ENCODE data around the gene ACO2. TPM values are rescaled to one million over a fixed set of nuclear protein-coding genes. Genes with fewer than 3 reads are reported as not detected.
A peak's percentile ranks its signal among the peaks of the same experiment; 100 is the strongest.
"Not testable (repeated sequence)": the region's sequence is repeated elsewhere in the genome, so short reads cannot be mapped to it uniquely, and the experiment has no call there.

Gene ACO2
- 100 to 1,000 TPM; 131 to 150 (median 142) TPM for polyA plus RNA-seq (ENCODE audit: insufficient read length in 4 of 4)

DNA sequence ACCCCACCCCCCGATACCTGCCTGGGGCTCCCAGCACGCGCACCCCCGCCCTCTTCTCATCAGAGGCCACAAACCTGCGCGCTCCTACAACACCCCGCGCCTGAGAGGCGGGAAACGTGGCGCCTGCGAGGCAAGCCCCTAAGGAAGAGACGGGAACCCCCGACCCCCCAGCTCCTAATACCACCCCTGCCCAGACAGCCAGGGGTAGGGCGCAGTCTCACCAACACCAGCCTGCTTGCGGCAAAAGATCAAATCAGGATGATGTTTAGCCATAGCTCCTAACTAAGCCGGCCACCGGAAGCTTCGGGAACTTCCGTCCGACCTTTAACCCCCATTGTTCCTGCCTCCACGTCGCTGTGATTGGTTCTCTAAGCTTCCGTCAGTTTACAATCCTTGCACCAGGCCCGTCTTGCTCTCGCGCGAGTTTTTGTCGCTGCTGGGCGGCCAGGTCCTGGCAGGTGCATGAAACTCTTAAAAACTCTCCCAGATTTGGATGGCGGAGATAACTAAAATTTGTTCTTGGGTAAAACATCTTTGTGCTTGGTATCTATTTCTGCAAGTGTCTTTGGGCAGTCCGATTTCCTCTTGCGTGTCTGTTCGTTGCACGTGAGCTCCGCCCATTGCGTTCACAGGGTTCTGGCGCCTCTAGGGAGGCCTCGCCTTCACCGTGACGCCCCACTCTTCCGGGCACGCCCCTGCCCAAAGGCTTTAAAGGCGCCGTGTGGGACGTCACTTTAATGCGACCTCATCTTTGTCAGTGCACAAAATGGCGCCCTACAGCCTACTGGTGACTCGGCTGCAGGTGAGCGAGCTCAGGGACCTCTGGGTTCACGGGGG is at the start of gene ACO2, which contains the start of gene PHF5A:
Gene ACO2 (plus strand): TSS at position 737 of the 837 bp plus-strand sequence. CDS start 30 bp downstream, at position 767.
Gene PHF5A (minus strand): TSS at position 312 of the 837 bp plus-strand sequence. CDS start 39 bp downstream, at position 273.
- DNase-seq (ENCODE audit: low read depth in 4 of 4, low spot score in 3 of 4), result peak; percentile 97 to 99 (median 98)

DNA sequence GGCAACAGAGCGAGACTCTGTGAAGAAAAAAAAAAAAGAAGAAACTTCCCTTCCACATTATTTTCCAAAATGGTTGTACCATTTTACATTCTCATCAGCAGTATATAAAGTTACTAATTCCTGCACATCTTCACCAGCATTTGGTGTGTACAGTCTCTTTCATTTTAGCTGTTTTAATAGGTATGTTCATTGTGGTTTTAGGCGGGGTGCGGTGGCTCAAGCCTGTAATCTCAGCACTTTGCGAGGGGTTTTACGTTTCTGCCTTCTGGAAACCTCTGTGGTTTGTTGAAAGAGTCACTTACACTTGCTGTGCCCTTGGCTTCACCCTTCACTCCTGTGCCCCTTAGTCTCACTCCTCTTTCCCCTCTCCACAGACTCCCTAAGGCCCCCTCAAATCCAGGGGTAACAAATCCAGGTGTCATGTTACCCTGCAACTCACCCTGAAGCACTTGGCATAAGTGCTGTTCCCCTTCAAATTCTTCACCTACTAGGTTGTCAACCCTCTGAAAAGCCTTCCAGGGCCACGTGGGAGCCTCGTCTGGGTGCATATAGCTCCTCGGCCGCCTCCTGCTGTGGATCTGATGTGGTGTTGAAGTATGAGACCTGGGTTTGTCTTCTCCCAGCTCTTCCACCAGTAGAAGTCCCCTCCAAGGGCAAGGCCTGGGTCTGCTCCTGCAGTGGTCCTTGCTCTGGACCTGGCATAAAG is 43.1 kb upstream of the ACO2 start:
- DNase-seq (ENCODE audit: low read depth in 4 of 4, low spot score in 3 of 4), result no peak

GRCh38 chr22:41429232-41429950 is 39.5 kb upstream of the ACO2 start:
- no peak for DNase-seq (ENCODE audit: low read depth in 4 of 4, low spot score in 3 of 4)

DNA sequence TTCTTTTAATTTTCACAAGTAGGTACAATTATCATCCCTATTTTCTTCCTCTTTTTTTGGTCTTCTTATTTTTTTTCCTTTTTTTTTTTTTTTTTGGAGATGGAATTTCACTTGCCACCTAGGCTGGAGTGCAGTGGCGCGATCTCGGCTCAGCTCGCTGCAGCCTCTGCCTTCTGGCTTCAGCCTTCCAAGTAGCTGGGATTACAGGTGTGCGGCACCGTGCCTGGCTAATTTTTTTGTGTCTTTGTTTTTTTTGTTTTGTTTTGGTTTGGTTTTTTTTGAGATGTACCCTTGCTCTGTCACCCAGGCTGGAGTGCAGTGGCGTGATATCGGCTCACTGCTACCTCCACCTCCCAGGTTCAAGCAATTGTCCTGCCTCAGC is 39.0 kb upstream of the ACO2 start:
- DNase-seq (ENCODE audit: low read depth in 4 of 4, low spot score in 3 of 4), result no peak

GRCh38 chr22:41431656-41432055 is 37.3 kb upstream of the ACO2 start:
- DNase-seq (ENCODE audit: low read depth in 4 of 4, low spot score in 3 of 4), result no peak

DNA sequence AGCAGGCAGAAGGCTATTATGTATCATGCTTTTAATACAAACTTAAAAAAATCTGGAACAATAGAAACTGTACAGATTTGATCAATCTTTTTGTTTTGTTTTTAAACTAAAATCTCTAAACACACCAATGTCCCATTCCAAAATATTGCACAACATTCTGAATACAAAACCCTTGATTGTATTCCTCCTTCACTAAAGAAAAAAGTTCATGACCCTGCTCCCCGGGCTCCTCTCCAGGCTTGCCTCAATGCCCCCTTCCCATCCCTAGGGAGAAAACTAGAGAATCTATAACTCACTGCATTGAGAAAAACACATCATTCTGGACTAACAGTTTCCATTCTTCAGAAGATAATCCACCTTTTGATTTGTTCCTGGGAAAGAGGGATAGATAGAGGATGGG is 35.4 kb upstream of the ACO2 start:
- not testable (repeated sequence) for DNase-seq (ENCODE audit: low read depth in 4 of 4, low spot score in 3 of 4)

DNA sequence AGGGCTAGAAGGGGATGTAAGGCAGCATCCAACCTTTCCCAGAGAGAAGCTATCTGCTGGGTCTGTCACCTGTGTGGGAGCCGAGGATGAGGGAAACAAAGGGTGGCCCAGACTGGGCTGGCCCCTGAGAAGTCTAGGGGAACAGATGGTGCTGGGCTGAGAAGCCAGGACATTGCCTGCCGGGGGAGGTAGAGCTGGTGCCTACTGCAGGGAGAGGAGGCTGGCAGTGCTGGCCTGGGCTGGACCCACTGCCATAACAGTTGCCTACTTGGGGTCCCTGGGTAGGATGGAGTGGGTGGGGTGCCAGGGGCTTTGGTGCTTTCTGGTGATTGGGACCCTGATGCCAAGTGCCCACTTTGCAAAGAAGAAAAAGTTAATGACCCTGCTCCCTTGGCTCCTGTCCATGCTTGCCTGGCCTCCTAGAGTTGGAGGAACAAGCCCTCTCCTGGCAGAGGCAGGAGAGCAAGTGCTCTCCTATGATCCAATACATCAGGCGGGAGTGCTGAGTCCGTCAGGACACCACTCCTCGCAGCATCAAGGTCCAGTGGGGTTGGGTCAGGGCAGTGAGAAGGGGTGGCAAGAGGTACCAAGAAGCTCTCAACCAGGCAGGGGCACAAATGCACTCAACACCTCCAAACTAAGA is 34.4 kb upstream of the ACO2 start:
- not testable (repeated sequence) for DNase-seq (ENCODE audit: low read depth in 4 of 4, low spot score in 3 of 4)

- DNase-seq (ENCODE audit: low read depth in 4 of 4, low spot score in 3 of 4), result no peak
These were observed 33.4 kb upstream of the ACO2 start for GRCh38 chr22:41435560-41435959.

DNA sequence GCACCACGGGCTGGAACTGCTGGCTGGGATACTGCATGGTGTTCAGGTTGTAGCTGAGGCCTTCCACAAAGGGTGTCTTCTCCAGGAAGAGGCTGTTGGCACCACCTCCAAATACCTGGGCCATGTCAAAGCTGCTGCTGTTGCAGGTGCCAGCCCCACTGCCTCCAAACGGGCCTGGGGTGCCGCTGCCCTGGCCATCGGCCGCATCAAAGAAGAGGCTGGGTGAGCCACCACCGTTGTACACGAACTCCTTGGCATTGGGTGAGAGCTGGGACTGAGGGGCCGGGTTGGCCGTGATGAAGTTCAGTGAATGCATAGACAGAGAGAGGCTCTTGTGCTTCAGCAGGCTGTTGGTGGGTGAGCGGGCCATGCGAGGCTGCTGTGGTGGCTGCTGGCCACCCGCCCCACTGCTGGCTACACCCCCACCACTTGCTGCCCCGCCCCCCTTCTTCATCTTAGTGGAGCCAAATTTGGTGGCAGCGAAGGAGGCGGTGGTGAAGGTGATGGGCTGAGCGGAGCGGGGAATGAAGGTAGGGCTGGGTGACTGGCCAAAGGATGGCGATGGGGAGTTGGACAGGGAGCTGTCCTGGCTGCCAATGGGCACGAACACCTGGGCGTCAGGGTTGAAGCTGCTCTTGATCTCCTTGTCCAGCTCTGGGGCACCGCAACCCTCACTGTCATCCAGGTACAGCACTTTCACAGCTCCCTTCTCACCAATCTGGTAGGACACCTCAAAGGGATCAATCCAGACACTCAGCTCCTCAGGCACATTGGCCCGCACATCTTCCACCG is 32.4 kb upstream of the ACO2 start:
- DNase-seq (ENCODE audit: low read depth in 4 of 4, low spot score in 3 of 4), result no peak

DNA sequence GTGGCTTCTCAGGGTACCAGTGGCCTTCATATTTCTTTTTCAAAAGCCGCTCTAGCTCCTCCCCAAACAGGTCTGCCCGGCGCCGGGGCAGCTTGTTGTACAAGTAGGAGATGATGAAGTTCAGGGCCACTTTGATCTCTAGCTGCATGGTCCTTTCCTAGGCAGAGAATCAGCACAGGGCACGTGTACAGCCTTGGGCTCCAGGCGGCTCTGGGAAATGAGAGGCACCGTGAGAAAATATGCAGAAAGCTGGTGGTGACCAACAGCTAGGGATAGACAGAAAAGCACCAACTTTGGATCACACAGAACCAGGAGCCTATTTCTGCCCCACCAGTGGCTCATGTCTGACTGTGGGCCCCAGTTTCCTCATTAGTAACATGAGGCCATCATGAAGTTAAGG is 31.7 kb upstream of the ACO2 start:
- no peak for DNase-seq (ENCODE audit: low read depth in 4 of 4, low spot score in 3 of 4)

DNA sequence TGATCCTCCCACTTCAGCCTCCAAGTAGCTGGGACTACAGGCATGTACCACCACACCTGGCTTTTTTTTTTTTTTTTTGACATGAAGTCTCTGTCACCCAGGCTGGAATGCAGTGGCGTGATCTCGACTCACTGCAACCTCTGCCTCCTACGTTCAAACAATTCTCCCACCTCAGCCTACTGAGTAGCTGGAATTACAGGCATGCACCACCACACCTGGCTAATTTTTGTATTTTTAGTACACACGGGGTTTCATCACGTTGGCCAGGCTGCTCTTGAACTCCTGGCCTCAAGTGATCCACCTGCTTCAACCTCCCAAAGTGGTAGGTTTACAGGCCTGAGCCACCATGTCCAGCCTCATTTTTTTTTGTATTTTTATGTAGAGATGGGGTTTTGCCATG is 28.4 kb upstream of the ACO2 start:
- not testable (repeated sequence) for DNase-seq (ENCODE audit: low read depth in 4 of 4, low spot score in 3 of 4)

- DNase-seq (ENCODE audit: low read depth in 4 of 4, low spot score in 3 of 4), result no peak
These were observed 26.6 kb upstream of the ACO2 start for GRCh38 chr22:41442240-41442792.

DNA sequence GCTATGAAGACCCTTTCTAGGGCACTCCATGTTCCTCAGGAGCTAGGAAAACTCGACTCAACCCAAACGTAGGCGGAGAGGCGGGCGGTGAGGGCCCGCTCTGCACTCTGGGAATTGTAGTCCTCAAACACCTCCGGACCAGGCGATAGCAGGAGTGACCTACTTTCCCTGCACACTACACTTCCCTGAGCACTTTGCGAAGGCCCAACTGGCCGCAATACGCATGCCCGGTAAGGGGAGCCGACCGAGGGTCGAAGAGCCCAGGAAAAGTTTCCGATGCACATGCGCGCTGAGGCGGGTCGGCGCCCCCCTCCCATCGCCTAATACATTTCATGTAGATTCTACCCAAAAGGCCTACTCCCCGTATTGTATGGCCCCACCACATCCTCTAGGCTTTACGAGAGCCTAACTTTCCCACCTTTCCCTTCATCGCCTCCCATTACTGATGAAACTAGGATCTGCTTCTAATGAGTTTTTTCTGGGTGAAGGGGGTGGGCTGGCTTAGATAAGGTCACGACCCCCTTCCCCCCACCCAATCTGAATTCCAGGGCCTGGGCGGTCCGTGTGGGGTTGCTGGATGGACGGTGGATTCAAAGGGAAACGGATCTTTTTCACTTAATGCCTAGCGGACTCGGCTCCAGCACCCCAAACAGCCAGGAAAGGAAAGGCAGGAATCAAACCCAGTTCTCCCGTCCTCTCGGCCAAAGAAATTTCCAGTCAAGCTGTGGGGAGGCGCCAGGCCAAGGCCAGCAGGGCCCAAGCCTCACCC is 24.4 kb upstream of the ACO2 start:
- peak; percentile 92 to 95 (median 94) for DNase-seq (ENCODE audit: low read depth in 4 of 4, low spot score in 3 of 4)

GRCh38 chr22:41445129-41446056 is 23.5 kb upstream of the ACO2 start:
- DNase-seq (ENCODE audit: low read depth in 4 of 4, low spot score in 3 of 4), result no peak

GRCh38 chr22:41446057-41446501 is 22.8 kb upstream of the ACO2 start:
- DNase-seq (ENCODE audit: low read depth in 4 of 4, low spot score in 3 of 4), result no peak

GRCh38 chr22:41446639-41447434 is 22.1 kb upstream of the ACO2 start, which contains the start of gene TOB2:
TOB2 (minus strand) TSS chr22:41446801; CDS start chr22:41437345, 9,456 bp downstream.
- peak; percentile 91 to 95 (median 92) for DNase-seq (ENCODE audit: low read depth in 4 of 4, low spot score in 3 of 4)

Data from right renal pelvis (tissue), 4 donors.